H9 (cell line): Measurements from ENCODE around the gene MAPKAP1. TPM values are rescaled to one million over a fixed set of nuclear protein-coding genes. Genes with fewer than 3 reads are reported as not detected.

ENCODE experiments used
- DNase-seq: peaks from one replicate; pipeline ENCODE4 v3.0.0-alpha.2; 2017
- H2AFZ ChIP-seq: one replicate; pipeline ENCODE4 v1.6.1; 2013; ENCODE audit warnings: mild to moderate bottlenecking, low read length, control low read depth, moderate library complexity
- H2AK5ac ChIP-seq: 2 replicates; pipeline ENCODE4 v1.6.1; 2013; ENCODE audit warnings: low read length, control low read depth, mixed read lengths; ENCODE audit not compliant: insufficient read length
- H2BK120ac ChIP-seq: one replicate; pipeline ENCODE4 v1.6.1; 2013; ENCODE audit warnings: low read depth, mild to moderate bottlenecking, low read length, control low read depth, inconsistent platforms; ENCODE audit not compliant: poor library complexity, severe bottlenecking
- H2BK12ac ChIP-seq: 2 replicates; pipeline ENCODE4 v1.6.1; 2013; ENCODE audit warnings: low read length, control low read depth, mixed read lengths, low read depth; ENCODE audit not compliant: insufficient read length
- H2BK15ac ChIP-seq: 2 replicates; pipeline ENCODE4 v1.6.1; 2013; ENCODE audit warnings: low read depth, low read length, control low read depth
- H2BK20ac ChIP-seq: one replicate; pipeline ENCODE4 v1.6.1; 2013; ENCODE audit warnings: low read depth, mild to moderate bottlenecking, low read length, control low read depth, inconsistent platforms; ENCODE audit not compliant: poor library complexity, severe bottlenecking
- H2BK5ac ChIP-seq: 2 replicates; pipeline ENCODE4 v1.6.1; 2013; ENCODE audit warnings: low read length, control low read depth, mixed read lengths; ENCODE audit not compliant: insufficient read length
- H3K14ac ChIP-seq: 2 replicates; pipeline ENCODE4 v1.6.1; 2013; ENCODE audit warnings: low read length, control low read depth; ENCODE audit not compliant: insufficient read depth
- H3K18ac ChIP-seq: 2 replicates; pipeline ENCODE4 v1.6.1; 2013; ENCODE audit warnings: low read depth, mild to moderate bottlenecking, mixed read lengths, low read length, control low read depth; ENCODE audit not compliant: insufficient read length
- H3K23ac ChIP-seq: 2 replicates; pipeline ENCODE4 v1.6.1; 2013; ENCODE audit warnings: low read length, control low read depth, mixed read lengths, low read depth; ENCODE audit not compliant: insufficient read length
- H3K23me2 ChIP-seq: 2 replicates; pipeline ENCODE4 v1.6.1; 2013; ENCODE audit warnings: low read depth, mild to moderate bottlenecking, mixed read lengths, low read length, control low read depth; ENCODE audit not compliant: insufficient read length, poor library complexity, severe bottlenecking
- H3K27ac ChIP-seq: 2 replicates; pipeline ENCODE4 v1.5.1; 2013; ENCODE audit warnings: low read length, control low read depth, mixed read lengths, low read depth; ENCODE audit not compliant: insufficient read length
- H3K27me3 ChIP-seq: 2 replicates; pipeline ENCODE4 v1.6.1; 2013; ENCODE audit warnings: low read length, control low read depth, inconsistent platforms; ENCODE audit not compliant: insufficient read depth
- H3K4ac ChIP-seq: 2 replicates; pipeline ENCODE4 v1.6.1; 2013; ENCODE audit warnings: low read depth, mild to moderate bottlenecking, control low read depth, inconsistent platforms, low read length, moderate library complexity
- H3K4me1 ChIP-seq: 2 replicates; pipeline ENCODE4 v1.6.1; 2013; ENCODE audit warnings: low read length, control low read depth, inconsistent platforms; ENCODE audit not compliant: insufficient read depth
- H3K4me2 ChIP-seq: 2 replicates; pipeline ENCODE4 v1.6.1; 2013; ENCODE audit warnings: low read length, control low read depth, mixed read lengths; ENCODE audit not compliant: insufficient read length, insufficient read depth
- H3K56ac ChIP-seq: 2 replicates; pipeline ENCODE4 v1.6.1; 2013; ENCODE audit warnings: low read depth, mild to moderate bottlenecking, mixed read lengths, low read length, control low read depth; ENCODE audit not compliant: insufficient read length
- H3K79me1 ChIP-seq: 2 replicates; pipeline ENCODE4 v1.6.1; 2013; ENCODE audit warnings: low read depth, mild to moderate bottlenecking, moderate library complexity, low read length, control low read depth, inconsistent platforms; ENCODE audit not compliant: insufficient read depth, poor library complexity, severe bottlenecking
- H3K79me2 ChIP-seq: 2 replicates; pipeline ENCODE4 v1.6.1; 2013; ENCODE audit warnings: low read length, control low read depth, inconsistent platforms; ENCODE audit not compliant: insufficient read depth
- H3K9ac ChIP-seq: 2 replicates; pipeline ENCODE4 v1.6.1; 2013; ENCODE audit warnings: low read length, control low read depth, mixed read lengths; ENCODE audit not compliant: insufficient read length; ENCODE audit errors: extremely low read depth
- H3K9me3 ChIP-seq: one replicate; pipeline ENCODE4 v1.6.1; 2013; ENCODE audit warnings: low read depth, low read length, inconsistent platforms; ENCODE audit not compliant: control insufficient read depth
- H3T11ph ChIP-seq: one replicate; pipeline ENCODE4 v1.6.1; 2013; ENCODE audit warnings: mild to moderate bottlenecking, low read length, control low read depth, inconsistent platforms
- H4K20me1 ChIP-seq: one replicate; pipeline ENCODE4 v1.6.1; 2013; ENCODE audit not compliant: control insufficient read depth, insufficient read length, insufficient read depth
- H4K5ac ChIP-seq: 2 replicates; pipeline ENCODE4 v1.6.1; 2013; ENCODE audit warnings: low read depth, mild to moderate bottlenecking, mixed read lengths, low read length, control low read depth; ENCODE audit not compliant: insufficient read length
- H4K8ac ChIP-seq: replicated peaks from 2 replicates; pipeline ENCODE4 v1.6.1; 2013; ENCODE audit warnings: low read length, control low read depth, mixed read lengths, low read depth; ENCODE audit not compliant: insufficient read length
- H4K91ac ChIP-seq: 2 replicates; pipeline ENCODE4 v1.6.1; 2013; ENCODE audit warnings: low read depth, mild to moderate bottlenecking, moderate library complexity, mixed read lengths, low read length, control low read depth; ENCODE audit not compliant: insufficient read length
- H3K27ac Mint-ChIP-seq, 3 experiments: 2 replicates in 2 of 3; 3 replicates in 1 of 3; pipeline ENCODE4 v1.8.0; 2020 to 2021; ENCODE audit warnings: mixed read lengths in 3 of 3, mild to moderate bottlenecking in 1 of 3, moderate library complexity in 1 of 3
- H3K27me3 Mint-ChIP-seq: 2 replicates; pipeline ENCODE4 v1.8.0; 2021; ENCODE audit warnings: low read depth, mild to moderate bottlenecking, moderate library complexity, mixed read lengths
- H3K36me3 Mint-ChIP-seq, 3 experiments: 2 replicates in 2 of 3; 3 replicates in 1 of 3; pipeline ENCODE4 v1.8.0; 2020 to 2021; ENCODE audit warnings: low read depth in 3 of 3, mixed read lengths in 3 of 3; ENCODE audit not compliant: insufficient read depth in 1 of 3
- H3K4me1 Mint-ChIP-seq, 2 experiments: 2 replicates each; pipeline ENCODE4 v1.8.0; 2020; ENCODE audit warnings: mixed read lengths in 2 of 2
- H3K4me3 Mint-ChIP-seq, 2 experiments: 2 replicates in 1 of 2; 3 replicates in 1 of 2; pipeline ENCODE4 v1.8.0; 2020 to 2021; ENCODE audit warnings: mild to moderate bottlenecking in 2 of 2, mixed read lengths in 2 of 2, moderate library complexity in 1 of 2
- H3K9me3 Mint-ChIP-seq, 2 experiments: 2 replicates in 1 of 2; 3 replicates in 1 of 2; pipeline ENCODE4 v1.8.0; 2020; ENCODE audit warnings: mild to moderate bottlenecking in 2 of 2, mixed read lengths in 2 of 2, moderate library complexity in 1 of 2
- CTCF ChIP-seq: fragments of 200-600 bp; sonication (generic); conservative IDR thresholded peaks from 3 replicates; pipeline ENCODE4 v1.8.0; 2021; ENCODE audit warnings: antibody characterized with exemption, mild to moderate bottlenecking
- WGBS: extraction: QIAGEN DNeasy Blood & Tissue Kit; methylation state at CpG from one replicate; pipeline ENCODE4 v1.1.7; 2013; ENCODE audit warnings: missing lambda C conversion rate, low lambda C conversion rate, mixed read lengths; ENCODE audit not compliant: insufficient read length; ENCODE audit errors: extremely low coverage; 5-methylcytosine and 5-hydroxymethylcytosine counted together
- total RNA-seq: library from RNA; stranded (reverse); gene quantifications from 2 replicates; pipeline ENCODE4 v1.2.1, GENCODE V29; 2021

MAPKAP1 gene
- total RNA-seq, 1 experiment from 2014 or later, result 97.0 TPM

GRCh38 chr9:125460346-125460745, 246.7 kb downstream of the MAPKAP1 start:
- H2AK5ac ChIP-seq, result no peak overlapping the region
- H4K8ac ChIP-seq, result no peak overlapping the region
- H3K4me1 ChIP-seq, result no peaks in the 10 kb centered on the region
- no peaks in the 10 kb centered on the region for H3K27me3 ChIP-seq
- no peak overlapping the region for H2BK15ac ChIP-seq
- no peak overlapping the region for H2BK5ac ChIP-seq
- H3K23ac ChIP-seq, result no peak overlapping the region
- DNase-seq, result no peak
- no peak overlapping the region for H3K4me3 Mint-ChIP-seq
- H3K27ac ChIP-seq, result no peak overlapping the region
- no peaks in the 10 kb centered on the region for H4K20me1 ChIP-seq
- H3K79me2 ChIP-seq, result no peaks in the 10 kb centered on the region
- H3K23me2 ChIP-seq, result no peaks in the 10 kb centered on the region
- peaks cover 16% of the 10 kb centered on the region for H3K9me3 ChIP-seq
- H2BK12ac ChIP-seq, result no peak overlapping the region
- no peak overlapping the region for H3K9ac ChIP-seq
- no peak overlapping the region for H3K56ac ChIP-seq
- no peak overlapping the region for H4K5ac ChIP-seq
- no peak overlapping the region for H3K18ac ChIP-seq
- peaks cover 4 to 11% of the 10 kb centered on the region in 2 experiments for H3K4me1 Mint-ChIP-seq
- H3K4me2 ChIP-seq, result no peak overlapping the region
- peaks cover 42 to 46% of the 10 kb centered on the region in 2 experiments for H3K9me3 Mint-ChIP-seq
- no peak overlapping the region for H3T11ph ChIP-seq
- no peak overlapping the region for H3K27ac Mint-ChIP-seq
- 100% methylated on average over 2 of the region's 7 CpGs for WGBS
- TF ChIP-seq CTCF, result no peak
- H2BK20ac ChIP-seq, result no peak overlapping the region
- H2AFZ ChIP-seq, result no peak overlapping the region
- no peak overlapping the region for H4K91ac ChIP-seq
- H3K14ac ChIP-seq, result no peak overlapping the region
- H2BK120ac ChIP-seq, result no peak overlapping the region
- no peaks in the 10 kb centered on the region for H3K27me3 Mint-ChIP-seq
- H3K4ac ChIP-seq, result no peak overlapping the region
- H3K36me3 Mint-ChIP-seq, result peaks cover 52 to 57% (median 53%) of the 10 kb centered on the region in 3 experiments
- H3K79me1 ChIP-seq, result no peaks in the 10 kb centered on the region
